Activated CD4-positive, alpha-beta T cell treated with anti-CD3 and anti-CD28 coated beads, Interleukin-10, Interleukin-2, amounts not matched to agents 100 ng/mL and 50 ng/mL, durations not matched to agents 16 hours and 8 hours (primary cell): Measurements from ENCODE around the gene SIRT3.

Source experiments
- DNase-seq: peaks from one replicate; pipeline ENCODE4 v3.0.0-alpha.2; 2020

SIRT3 gene

DNA sequence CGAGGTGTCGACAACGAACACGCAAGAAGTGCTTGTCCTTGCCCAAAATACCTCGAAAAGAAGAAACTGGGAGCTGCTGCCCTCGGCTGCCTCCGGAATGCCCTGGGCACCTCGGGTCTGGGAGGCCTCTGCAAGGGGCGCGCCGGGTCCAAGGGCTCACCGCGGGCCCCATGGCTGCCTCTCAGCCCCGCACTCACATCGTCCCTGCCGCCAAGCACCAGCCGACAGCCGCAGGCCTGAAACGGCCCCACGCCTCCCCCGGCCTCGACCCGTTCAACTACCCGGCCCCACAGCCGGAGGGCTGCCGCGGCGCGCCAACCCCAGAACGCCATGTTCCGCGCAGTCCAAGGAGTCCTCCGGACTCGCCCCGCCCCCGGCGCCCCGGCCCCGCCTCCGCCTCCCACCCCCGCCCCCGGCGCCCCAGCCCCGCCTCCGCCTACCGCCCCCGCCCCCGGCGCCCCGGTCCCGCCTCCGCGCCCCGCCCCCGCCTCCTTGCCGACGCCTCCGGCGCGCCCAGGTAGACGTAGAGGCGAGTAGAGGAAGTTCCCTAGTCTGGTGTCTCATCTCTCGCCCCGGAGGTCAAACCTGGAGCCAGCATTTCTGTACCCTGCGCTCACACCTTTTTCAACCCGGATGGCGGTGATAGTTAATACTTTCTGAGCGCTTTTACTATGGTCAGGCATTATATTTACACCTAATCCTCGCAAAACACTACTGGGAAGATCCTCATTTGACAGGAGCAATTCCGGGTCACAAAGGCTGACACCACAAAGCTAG is at the start of gene SIRT3:
Gene SIRT3, minus strand, starts transcription at position 346 of the 777 bp plus-strand sequence. Its CDS starts 14 bp downstream, at position 332.
- peak; percentile 94 for DNase-seq

DNA sequence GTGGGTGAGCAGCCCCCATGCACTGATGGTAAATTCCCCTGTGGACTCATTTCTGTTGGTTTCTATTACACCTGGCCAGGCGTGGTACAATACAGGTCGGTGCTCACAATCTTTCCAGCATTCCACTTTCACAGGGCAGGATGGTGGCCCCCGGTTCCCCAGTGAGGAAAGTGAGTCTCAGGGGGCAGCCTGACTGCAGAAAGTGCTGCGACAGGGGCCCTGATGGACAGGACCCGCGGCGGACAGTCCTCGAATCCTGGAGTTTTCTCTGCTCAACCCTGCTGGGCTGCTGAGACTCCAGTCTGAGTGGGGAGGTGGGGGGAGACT is 49.7 kb upstream of the SIRT3 start:
- no peak for DNase-seq

DNA sequence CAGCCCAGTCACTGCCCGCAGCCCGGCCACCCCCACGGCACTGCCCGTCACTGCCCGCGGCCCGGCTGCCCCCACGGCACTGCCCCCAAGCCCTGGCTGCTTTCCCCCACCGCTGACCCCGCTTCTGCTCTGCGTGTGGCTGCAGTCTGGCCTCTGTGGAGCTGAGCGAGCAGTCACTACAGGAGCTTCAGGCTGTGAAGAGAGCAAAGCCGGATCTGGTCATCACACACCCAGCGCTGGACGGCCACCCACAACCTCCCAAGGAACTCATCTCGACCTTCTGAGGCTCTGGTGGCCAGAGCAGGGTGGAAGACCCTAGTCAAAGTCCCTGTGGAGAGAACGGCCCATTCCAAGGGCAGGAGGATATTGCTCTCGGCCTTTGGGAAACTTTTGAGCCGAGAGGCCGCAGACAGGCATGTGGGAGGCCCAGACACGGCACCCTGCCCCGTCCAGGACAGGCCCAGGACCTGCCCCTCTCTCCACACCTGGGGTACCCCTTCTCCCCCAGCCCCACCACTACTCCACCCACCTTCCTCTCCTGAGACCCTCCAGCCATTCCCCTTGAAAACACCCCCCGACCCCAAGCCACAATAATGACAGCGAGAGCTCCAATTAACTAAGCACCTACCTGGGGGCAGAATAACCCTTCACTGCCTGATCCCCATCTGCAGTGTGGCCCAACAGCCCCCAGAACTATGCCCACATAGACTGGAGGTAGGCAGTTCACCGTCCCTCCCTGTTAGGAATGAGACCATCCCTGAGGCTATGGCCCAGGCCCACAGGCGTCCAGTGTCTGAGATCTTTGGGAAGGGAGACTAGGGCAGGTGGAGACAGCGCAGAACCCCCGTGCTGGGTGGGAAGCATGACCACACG is 49.1 kb upstream of the SIRT3 start:
- DNase-seq, result no peak

DNA sequence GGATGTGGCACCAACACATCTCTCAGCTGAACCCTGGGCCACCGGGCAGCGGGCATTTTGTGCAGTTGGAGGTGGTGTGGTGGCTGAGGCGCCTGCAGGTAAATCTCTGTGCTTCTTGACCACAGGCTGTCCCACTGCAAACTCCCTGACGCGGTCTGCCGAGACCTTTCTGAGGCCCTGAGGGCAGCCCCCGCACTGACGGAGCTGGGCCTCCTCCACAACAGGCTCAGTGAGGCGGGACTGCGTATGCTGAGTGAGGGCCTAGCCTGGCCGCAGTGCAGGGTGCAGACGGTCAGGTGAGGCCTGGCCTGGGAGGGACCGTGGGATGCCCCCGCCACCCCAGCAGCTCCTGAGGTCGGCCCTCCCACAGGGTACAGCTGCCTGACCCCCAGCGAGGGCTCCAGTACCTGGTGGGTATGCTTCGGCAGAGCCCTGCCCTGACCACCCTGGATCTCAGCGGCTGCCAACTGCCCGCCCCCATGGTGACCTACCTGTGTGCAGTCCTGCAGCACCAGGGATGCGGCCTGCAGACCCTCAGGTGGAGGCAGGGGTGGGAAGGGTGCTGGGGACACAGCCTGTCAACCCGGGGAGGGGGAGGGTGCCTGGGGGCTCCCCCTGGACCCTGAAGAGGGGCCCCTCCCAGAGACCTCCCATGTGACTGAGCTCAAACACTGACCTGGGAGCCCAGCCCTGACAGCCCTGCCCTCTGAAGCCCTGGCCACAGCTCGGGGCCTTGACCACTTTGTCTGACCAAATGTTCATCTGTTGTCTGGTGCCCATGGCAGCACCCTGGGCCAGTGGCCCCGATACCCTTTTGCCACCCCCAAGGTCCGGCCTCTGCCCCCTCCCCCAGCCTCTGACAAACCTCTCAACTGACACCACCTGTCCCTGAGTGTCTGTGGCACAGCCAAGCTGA is 48.2 kb upstream of the SIRT3 start:
- DNase-seq, result no peak

DNA sequence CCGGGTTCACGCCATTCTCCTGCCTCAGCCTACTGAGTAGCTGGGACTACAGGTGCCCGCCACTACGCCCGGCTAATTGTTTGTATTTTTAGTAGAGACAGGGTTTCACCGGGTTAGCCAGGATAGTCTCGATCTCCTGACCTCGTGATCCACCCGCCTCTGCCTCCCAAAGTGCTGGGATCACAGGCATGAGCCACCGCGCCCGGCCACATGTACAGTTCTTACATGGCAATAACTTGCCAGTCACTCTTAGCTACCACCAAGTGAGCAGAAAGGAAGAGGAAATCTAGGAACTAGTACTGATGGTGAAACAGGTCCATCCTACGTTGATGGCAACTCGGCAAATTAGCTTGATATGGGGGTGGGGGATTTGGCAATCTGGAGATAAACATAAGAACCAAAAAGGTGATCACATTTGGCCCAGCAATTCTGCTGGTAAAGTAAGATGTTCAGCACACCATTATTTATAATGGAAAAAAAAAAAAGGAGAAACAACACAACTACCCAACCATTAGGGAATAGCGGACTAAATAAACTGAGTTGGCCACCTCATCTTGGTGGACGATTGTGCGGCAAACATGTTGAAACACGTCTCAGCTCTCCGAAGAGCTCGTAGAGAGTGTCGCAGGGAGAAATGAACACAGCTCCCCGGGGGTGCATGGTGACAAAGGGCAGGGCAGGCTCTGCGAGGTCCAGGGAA is 47.4 kb upstream of the SIRT3 start:
- DNase-seq, result no peak

DNA sequence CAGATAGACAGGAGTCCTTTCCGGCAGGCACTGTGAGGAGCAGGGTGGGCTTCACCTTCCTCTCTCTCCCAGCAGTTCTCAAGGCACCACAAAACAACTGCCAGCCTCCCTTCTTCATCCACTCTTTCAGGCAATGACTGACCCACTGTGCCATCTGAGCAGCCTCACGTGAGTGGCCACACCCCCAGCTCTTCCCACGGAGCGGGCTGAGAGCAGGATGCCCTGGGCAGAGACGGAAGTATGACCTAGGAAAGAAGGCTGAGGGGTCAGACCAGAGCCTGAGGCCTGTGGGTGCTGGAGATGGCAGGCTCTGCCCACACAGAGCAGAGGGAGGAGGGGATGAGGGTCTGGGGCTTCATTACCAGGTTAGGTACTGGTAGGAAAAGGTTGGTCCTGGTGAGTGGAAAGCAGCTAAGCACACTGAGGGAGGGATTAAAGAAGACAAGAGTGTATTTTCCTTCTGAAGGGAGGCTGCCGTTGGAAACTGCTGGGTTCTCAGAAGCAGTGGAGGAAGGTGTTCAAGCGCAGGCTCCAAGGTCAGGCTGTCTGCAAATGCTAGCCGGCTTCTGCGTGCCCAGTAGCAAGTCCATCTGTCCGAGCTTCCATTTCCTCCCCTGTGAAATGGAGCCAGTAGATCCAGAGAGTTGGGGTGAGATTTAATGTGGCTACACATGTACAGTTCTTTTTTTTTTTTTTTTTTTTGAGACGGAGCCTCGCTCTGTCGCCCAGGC is 46.7 kb upstream of the SIRT3 start:
- DNase-seq, result no peak

DNA sequence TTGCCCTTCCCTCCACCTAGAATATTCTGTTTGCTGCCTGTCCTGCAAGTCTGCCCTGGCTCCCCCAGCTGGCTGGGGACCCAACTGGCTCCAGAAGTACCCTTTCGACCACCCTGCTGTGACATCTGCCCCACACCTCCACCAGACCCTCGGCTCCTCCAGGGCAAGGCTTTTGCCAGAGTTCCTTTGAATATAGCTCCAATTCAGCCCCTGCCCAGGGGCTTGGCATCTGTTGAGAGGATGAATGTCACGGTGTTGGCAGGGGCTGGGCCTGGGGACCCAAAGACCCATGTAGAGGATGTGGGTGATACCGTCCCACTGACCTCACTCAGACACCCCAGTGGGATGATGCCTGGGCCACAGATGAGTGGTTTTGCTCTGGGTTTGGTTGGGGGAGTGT is 46.0 kb upstream of the SIRT3 start:
- DNase-seq, result no peak

DNA sequence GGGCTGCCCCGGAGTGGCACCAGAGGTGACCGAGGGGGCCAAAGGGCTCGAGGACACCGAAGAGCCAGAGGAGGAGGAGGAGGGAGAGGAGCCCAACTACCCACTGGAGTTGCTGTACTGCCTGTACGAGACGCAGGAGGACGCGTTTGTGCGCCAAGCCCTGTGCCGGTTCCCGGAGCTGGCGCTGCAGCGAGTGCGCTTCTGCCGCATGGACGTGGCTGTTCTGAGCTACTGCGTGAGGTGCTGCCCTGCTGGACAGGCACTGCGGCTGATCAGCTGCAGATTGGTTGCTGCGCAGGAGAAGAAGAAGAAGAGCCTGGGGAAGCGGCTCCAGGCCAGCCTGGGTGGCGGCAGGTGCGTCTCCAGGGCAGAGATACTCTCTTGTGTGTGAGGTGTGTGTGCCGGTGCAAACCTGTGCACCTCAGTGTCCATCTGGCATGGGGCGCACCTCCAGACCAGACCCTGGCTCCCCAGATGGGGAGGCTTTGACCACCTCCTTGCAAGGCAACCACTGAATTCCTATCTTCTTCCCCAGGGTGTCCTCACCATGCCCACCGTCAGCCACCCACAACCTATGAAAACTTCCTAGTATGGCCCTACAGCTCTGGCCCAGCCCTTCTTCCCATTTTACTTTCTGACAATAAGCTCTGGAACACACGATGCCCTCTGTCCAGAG is 45.5 kb upstream of the SIRT3 start:
- DNase-seq, result no peak

DNA sequence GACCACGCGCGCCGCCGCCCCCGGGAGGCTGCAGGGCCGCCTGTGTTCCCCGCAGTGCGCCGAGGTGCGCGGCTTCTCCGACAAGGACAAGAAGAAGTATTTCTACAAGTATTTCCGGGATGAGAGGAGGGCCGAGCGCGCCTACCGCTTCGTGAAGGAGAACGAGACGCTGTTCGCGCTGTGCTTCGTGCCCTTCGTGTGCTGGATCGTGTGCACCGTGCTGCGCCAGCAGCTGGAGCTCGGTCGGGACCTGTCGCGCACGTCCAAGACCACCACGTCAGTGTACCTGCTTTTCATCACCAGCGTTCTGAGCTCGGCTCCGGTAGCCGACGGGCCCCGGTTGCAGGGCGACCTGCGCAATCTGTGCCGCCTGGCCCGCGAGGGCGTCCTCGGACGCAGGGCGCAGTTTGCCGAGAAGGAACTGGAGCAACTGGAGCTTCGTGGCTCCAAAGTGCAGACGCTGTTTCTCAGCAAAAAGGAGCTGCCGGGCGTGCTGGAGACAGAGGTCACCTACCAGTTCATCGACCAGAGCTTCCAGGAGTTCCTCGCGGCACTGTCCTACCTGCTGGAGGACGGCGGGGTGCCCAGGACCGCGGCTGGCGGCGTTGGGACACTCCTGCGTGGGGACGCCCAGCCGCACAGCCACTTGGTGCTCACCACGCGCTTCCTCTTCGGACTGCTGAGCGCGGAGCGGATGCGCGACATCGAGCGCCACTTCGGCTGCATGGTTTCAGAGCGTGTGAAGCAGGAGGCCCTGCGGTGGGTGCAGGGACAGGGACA is 44.8 kb upstream of the SIRT3 start:
- DNase-seq, result no peak

DNA sequence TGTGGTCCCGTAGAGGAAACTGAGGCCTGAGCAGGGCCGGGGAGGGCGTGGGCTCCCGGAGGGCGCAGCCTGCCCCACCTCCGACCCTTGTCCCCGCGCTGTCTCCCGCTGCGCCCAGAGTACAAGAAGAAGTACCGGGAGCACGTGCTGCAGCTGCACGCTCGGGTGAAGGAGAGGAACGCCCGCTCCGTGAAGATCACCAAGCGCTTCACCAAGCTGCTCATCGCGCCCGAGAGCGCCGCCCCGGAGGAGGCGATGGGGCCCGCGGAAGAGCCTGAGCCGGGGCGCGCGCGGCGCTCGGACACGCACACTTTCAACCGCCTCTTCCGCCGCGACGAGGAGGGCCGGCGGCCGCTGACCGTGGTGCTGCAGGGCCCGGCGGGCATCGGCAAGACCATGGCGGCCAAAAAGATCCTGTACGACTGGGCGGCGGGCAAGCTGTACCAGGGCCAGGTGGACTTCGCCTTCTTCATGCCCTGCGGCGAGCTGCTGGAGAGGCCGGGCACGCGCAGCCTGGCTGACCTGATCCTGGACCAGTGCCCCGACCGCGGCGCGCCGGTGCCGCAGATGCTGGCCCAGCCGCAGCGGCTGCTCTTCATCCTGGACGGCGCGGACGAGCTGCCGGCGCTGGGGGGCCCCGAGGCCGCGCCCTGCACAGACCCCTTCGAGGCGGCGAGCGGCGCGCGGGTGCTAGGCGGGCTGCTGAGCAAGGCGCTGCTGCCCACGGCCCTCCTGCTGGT is 44.0 kb upstream of the SIRT3 start:
- peak; percentile 45 for DNase-seq

DNA sequence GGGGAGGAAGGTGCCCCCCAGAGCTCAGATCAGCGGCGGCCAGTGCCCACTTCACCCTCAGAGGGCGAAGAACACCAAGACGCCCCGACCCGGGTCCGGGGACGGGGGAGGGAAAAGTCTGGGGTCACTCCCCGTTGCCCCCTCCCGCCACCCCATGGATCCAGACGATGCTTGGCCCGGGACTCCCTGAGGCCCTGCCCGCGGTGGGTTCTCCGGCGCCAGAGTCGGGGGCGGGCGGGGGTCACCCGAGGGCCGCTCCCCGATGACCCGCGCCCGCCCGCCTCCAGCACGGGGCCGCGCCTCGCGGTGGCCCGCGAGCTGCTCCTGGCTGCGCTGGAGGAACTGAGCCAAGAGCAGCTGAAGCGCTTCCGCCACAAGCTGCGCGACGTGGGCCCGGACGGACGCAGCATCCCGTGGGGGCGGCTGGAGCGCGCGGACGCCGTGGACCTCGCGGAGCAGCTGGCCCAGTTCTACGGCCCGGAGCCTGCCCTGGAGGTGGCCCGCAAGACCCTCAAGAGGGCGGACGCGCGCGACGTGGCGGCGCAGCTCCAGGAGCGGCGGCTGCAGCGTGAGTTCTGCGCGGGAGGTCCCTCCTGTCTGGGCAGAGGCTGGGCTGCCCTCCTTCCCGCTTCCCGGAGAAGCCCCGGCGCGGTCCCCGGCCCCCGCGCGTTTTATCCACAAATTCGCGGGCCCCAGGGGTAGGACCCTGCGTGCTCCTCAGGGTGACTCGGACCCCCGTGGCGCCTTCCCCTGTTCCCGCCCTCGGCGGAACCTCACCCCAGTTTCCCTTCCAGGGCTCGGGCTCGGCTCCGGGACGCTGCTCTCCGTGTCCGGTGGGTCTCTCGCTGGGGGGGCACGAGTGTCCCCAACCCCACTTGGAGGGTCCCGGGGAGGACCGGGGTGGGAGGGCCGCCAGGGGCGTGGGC is 43.2 kb upstream of the SIRT3 start:
- no peak for DNase-seq

DNA sequence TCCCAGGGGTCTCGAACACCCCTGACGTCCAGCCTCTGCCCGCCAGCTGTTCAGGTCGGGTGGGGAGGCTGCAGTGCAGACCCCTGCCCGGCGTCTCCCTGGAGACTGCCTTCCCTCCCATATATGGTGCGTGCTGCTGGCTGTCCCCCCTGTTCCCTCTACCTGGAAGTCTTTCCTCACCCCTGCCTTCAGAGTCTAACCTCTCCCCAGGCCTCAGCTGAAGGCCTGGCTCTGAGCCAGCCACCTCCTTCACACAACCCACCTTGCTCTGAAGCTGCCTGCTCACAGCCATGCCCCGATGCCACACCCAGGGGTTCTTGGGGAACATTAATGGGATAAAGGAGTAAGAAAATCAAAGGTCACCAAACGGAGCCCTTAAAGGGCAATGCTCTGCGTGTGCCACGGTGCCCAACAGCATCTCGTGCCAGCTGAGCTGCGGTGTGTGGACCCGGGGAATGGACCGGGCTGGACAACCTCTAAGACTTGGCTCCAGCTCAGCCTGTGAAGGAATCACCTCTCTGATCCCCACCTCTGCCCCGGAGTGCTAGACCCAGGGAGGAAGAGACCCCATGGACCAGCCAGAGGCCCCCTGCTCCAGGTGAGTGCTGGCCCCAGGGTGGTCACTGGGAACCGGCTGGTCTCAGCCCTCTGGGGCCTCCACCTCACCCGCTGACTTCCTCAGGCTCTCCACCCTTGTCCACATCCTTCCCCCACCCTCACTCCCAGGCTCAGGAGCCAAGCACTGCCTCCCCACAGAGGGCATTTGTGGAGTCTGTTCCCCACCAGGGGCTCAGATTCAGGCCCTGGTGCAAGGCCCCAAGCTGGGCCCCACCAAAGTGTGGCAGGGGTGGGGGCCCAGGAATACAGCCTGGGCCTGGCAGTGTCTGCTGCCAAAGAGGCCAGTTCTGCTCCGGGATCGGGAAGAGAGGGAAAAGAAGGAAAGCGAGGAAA is 42.1 kb upstream of the SIRT3 start, which contains the start of gene NLRP6:
Gene NLRP6, plus strand, starts transcription at position 407 of the 951 bp plus-strand sequence. Its CDS starts 163 bp downstream, at position 570.
- DNase-seq, result no peak

DNA sequence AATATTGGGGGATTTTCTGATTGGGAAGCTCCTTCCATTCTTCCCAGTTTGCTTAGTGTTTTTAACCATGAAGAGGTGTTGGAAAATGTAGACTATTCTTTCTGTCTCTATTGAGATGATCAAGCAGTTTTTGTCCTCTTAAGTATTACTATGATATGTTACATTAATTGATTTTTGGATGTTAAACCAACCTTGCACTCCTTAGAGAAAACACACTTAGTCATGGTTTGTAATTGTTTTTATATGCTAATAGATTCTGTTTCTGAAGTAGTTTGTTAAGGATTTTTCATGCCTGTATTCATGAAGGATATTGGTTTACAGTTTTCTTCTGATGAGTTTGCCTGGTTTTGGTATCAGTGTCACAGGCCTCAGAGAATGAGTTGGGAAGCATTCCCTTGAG is 40.1 kb upstream of the SIRT3 start:
- no peak for DNase-seq

DNA sequence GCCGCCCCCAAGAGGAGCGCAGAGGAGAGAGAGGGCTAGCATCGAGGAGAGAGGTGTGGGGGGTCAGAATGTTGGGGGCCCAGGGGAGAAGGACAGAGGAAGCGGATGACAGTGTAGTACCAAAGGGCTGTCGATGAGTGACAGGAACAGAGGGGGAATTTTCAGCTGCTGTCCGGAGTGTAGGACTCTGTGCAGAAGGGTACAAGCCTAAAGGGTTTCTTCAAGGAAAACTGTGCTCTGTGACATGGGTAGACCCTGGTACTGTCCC is 36.7 kb upstream of the SIRT3 start:
- no peak for DNase-seq

DNA sequence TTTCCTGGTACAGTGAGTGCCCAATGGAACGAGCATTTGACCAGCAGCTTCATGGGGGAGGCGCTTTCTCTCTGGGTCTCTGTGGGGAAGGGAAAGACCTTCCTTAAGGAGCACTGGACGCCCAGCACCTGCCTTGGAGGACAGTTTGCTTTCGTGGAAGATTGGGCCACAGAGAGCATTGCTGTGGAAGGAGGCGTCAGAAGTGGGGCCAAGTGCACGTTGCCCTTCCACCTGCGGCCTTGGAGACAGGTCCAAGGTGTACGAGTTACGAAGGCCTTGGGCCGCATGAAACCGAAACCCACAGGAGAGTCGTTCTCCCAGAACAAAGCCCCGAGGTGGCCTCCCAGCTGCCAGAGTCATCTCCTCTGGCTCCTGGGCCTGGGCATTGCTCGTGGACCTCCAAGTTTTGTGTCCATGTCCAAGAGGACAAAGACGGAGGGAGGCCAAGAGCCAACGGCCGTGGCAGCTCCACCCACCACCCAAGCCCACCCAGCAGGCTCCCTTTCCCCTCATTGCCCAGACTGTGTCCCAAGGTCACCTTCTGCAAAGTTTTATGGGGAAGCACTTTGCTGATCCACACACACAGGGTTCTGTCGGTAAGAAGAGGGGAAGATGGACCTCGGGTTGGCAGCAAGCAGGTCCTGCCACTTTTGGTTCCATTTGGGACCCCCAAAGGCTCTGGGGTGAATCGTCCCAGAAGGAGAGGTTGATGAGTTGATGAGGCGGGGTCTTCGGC is 36.2 kb upstream of the SIRT3 start:
- DNase-seq, result no peak

DNA sequence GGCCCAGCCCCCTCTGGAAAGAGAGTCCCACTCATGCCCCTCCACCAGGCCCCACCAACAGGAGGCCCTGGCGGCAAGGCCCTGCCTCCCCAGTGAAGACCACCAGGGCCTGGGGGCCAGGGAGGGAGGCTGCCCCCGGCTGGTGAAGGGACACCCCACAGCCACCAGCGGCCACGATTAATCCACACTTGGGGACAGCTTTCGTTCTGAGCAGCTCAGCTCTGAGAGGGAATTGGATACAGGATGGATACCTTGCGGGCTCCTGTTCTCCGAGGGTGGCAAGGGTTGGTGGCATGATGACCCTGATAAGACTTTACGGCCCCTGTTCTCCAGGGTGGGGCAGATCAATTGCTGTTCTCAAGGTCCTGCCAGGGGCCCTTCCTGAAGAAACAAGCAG is 35.2 kb upstream of the SIRT3 start:
- no peak for DNase-seq
